Tibial artery (tissue), 4 donors: ENCODE results near the gene SLC41A3.

ENCODE experiments used
- DNase-seq, 2 donors: peaks; one replicate each; pipeline ENCODE4 v3.0.0-alpha.2; 2019
- H3K27ac ChIP-seq, 2 donors: fragments of 200-600 bp; sonication (generic) in 1 of 2; 1 replicate in 1 of 2; 2 replicates in 1 of 2; pipeline ENCODE4 v1.5.1; 2018 to 2019; ENCODE audit warnings: mild to moderate bottlenecking in 1 of 2
- H3K27me3 ChIP-seq, 2 donors: fragments of 200-600 bp; sonication (generic) in 1 of 2; one replicate each; pipeline versions ENCODE4 v1.5.1 to v1.6.0; 2016 to 2019
- H3K36me3 ChIP-seq, 3 donors: fragments of 200-600 bp; sonication (generic) in 2 of 3; one replicate each; pipeline ENCODE4 v1.5.1; 2016 to 2019; ENCODE audit warnings: mild to moderate bottlenecking in 2 of 3
- H3K4me1 ChIP-seq, 4 donors: fragments of 200-600 bp; sonication (generic) in 2 of 4; 1 replicate in 3 of 4; 2 replicates in 1 of 4; pipeline ENCODE4 v1.5.1; 2016 to 2019
- H3K4me3 ChIP-seq, 2 donors: fragments of 200-600 bp; sonication (generic) in 1 of 2; 1 replicate in 1 of 2; 2 replicates in 1 of 2; pipeline ENCODE4 v1.5.1; 2018 to 2019; ENCODE audit warnings: mild to moderate bottlenecking in 2 of 2
- H3K9me3 ChIP-seq, 3 donors: fragments of 200-600 bp; sonication (generic) in 1 of 3; one replicate each; pipeline ENCODE4 v1.5.1; 2016 to 2019
- CTCF ChIP-seq, 2 experiments: fragments of 200-600 bp in 1 of 2; fragments of 450-650 bp in 1 of 2; IDR thresholded peaks; one replicate each; pipeline ENCODE4 v1.5.1; 2017 to 2019; ENCODE audit warnings: antibody characterized with exemption in 2 of 2, mild to moderate bottlenecking in 1 of 2, moderate library complexity in 1 of 2
- intact Hi-C: fragments of 100-400 bp; cut with DNase I; formaldehyde crosslinking; loops from one replicate; pipeline ENCODE4 v1.15.0; 2023; ENCODE audit warnings: low total_unique reads

Gene SLC41A3

GRCh38 chr3:126008219-126008618, 75.7 kb downstream of the SLC41A3 start:
- H3K9me3 ChIP-seq: no peaks in the 10 kb centered on the region
- H3K36me3 ChIP-seq: peaks cover 62 to 88% (median 72%) of the 10 kb centered on the region in 3 donors
- no peak overlapping the region for H3K4me3 ChIP-seq
- no peak for DNase-seq
- H3K4me1 ChIP-seq: no peaks in the 10 kb centered on the region
- H3K27me3 ChIP-seq: no peaks in the 10 kb centered on the region
- no peak overlapping the region for H3K27ac ChIP-seq
- intact Hi-C loops: no loop called here
- no peak for TF ChIP-seq CTCF (IDR thresholded peaks at IDR 0.05)

- no peak for DNase-seq
- no peak for TF ChIP-seq CTCF (IDR thresholded peaks at IDR 0.05)
- no peaks in the 10 kb centered on the region for H3K27me3 ChIP-seq
- intact Hi-C loops: no loop called here
- peaks cover 0 to 14% (median 0%) of the 10 kb centered on the region in 3 donors for H3K9me3 ChIP-seq
- no peak overlapping the region for H3K27ac ChIP-seq
- no peaks in the 10 kb centered on the region for H3K4me1 ChIP-seq
- no peak overlapping the region for H3K4me3 ChIP-seq
- peaks cover 44 to 66% (median 55%) of the 10 kb centered on the region in 3 donors for H3K36me3 ChIP-seq
Observed at GRCh38 chr3:126005951-126006350, 78.0 kb downstream of the SLC41A3 start.

- H3K4me3 ChIP-seq: no peak overlapping the region
- H3K4me1 ChIP-seq: no peaks in the 10 kb centered on the region
- H3K36me3 ChIP-seq: peaks cover 32 to 54% (median 43%) of the 10 kb centered on the region in 3 donors
- H3K9me3 ChIP-seq: peaks cover 0 to 25% (median 0%) of the 10 kb centered on the region in 3 donors
- intact Hi-C loops: no loop called here
- H3K27me3 ChIP-seq: no peaks in the 10 kb centered on the region
- no peak overlapping the region for H3K27ac ChIP-seq
- DNase-seq: no peak
- TF ChIP-seq CTCF (IDR thresholded peaks at IDR 0.05): no peak
Observed at GRCh38 chr3:126004692-126005091, 79.2 kb downstream of the SLC41A3 start.

GRCh38 chr3:126004217-126004616, 79.7 kb downstream of the SLC41A3 start:
- intact Hi-C loops: no loop called here
- Histone ChIP-seq H3K4me1 (no peaks in the 10 kb centered on the region), H3K9me3 (peaks cover 0 to 30% (median 0%) of the 10 kb centered on the region in 3 donors), H3K36me3 (peaks cover 28 to 50% (median 40%) of the 10 kb centered on the region in 3 donors), H3K27me3 (no peaks in the 10 kb centered on the region), H3K4me3 (no peak overlapping the region), H3K27ac (no peak overlapping the region)
- DNase-seq: no peak
- no peak for TF ChIP-seq CTCF (IDR thresholded peaks at IDR 0.05)

GRCh38 chr3:126003447-126004190, 80.3 kb downstream of the SLC41A3 start:
- peaks cover 0 to 36% (median 0%) of the 10 kb centered on the region in 3 donors for H3K9me3 ChIP-seq
- no peaks in the 10 kb centered on the region for H3K27me3 ChIP-seq
- intact Hi-C loops: no loop called here
- no peaks in the 10 kb centered on the region for H3K4me1 ChIP-seq
- no peak for TF ChIP-seq CTCF (IDR thresholded peaks at IDR 0.05)
- DNase-seq: no peak
- no peak overlapping the region for H3K4me3 ChIP-seq
- H3K36me3 ChIP-seq: peaks cover 22 to 44% (median 34%) of the 10 kb centered on the region in 3 donors
- H3K27ac ChIP-seq: no peak overlapping the region
